Stimulated activated CD4-positive, alpha-beta T cell treated with anti-CD3 and anti-CD28 coated beads, Interleukin-12 subunit alpha, Interleukin-12 subunit beta, amount 100 ng/mL, for 24 hours (primary cell): ENCODE results near the gene CDKL5.

ENCODE experiments used
- DNase-seq, 2 experiments: peaks; one replicate each; pipeline ENCODE4 v3.0.0-alpha.2; 2020; ENCODE audit warnings: low read depth in 2 of 2

Gene CDKL5

DNA sequence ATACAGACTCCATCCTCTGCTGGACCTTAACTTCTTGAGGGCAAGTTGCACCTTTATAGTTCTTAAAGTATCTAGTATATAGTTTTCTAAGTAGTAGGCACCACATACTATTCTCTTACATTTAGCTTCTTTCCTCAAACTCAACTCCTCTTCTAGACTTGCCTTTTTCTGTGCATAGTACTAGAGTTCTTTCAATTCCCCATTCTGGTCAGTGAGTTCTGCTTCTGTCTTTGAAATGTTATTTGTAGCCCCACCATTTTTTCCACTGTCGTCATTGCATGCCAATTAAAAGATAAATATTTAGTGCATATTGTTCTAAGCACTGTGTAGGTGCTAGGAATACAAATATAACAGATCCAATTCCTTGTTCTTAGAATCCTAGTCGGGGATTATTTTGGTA, 31.6 kb downstream of the CDKL5 start:
- no peak for DNase-seq

DNA sequence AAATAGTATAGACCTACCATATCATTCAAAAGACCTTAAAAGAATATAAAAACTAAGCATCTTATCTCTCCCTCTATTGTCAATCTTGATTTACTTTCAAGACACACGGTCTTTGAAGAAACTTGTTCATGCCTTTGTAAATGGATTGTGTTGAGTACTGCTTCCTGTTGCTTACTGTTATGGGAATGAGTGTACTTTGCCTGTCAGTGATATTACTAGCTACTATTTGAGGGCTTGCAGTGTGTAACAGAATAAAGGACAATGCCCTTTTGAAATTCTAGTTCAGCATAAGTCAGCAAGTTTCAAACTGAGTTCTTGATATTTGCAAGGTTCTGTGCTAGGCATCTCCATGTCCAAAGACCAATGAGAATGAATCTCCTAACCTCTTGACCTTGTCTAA, 36.0 kb downstream of the CDKL5 start:
- no peak for DNase-seq

DNA sequence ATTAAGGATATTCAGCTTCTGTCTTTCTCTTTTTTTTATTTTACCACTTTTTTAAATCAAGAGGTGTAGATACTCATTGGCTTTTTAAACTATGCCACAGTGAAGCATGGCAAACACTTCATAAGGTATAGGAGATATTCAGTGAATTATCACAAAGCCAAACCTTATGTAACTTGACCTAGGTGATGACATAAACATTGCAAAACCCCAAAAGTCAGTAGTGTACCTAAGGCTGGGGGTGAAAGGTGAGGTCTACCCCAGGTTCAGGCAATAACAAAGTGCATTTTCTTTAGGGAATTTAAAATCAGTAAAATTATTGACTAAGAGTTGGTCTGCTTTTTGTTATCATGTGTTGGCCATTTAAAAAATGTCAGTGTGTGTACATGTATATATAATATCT, 39.1 kb downstream of the CDKL5 start:
- no peak for DNase-seq

DNA sequence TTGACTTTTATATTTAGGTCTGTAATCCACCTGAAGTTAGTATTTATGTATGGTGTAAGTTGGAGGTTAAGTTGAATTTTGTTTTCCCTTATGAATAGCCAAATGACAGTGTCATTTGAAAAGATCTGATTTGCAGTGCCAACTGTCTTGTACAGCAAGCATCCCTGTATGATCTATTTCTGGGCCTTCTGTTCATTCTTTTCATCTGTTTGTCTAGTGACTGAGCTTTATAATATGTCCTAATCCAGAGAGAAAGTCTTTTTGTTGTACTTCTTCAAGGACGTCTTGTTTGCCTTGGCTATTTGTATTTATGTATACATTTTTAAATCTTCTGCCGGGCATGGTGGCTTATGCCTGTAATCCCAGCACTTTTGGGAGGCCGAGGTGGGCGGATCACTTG, 39.6 kb downstream of the CDKL5 start:
- no peak for DNase-seq

DNA sequence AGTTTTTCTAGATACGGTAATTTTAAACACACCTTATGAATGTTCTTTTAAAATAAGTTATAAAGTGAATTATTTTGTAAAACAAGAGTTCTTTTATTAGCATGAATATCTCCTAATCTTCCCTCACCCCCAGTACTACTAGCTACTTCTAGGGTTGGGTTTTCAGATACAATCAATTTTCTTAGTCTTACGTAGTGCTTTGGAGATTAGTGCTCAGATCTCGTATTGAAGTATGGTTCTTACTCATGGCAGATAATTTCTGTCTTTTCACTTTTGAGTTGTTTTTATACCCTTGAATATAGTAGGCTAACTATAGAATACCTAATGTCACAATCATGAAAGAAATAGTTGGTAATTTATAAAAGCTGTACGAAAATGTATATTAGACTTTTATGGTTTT, 43.2 kb downstream of the CDKL5 start:
- no peak for DNase-seq

DNA sequence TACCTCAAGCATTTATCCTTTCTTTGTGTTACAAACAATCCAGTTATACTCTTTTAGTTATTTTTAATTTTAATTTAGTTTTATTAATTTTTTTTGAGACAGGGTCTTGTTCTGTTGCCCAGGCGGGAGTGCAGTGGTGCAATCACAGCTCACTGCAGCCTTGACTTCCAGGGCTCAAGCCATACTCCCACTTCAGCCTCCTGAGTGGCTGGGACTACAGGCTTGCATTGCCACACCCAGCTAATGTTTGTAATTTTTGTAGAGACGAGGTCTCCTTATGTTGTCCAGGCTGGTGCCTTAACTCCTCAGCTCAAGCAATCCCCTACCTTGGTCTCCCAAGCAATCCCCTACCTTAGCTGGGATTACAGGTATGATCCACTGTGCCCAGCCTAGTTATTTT, 45.9 kb downstream of the CDKL5 start:
- no peak for DNase-seq

DNA sequence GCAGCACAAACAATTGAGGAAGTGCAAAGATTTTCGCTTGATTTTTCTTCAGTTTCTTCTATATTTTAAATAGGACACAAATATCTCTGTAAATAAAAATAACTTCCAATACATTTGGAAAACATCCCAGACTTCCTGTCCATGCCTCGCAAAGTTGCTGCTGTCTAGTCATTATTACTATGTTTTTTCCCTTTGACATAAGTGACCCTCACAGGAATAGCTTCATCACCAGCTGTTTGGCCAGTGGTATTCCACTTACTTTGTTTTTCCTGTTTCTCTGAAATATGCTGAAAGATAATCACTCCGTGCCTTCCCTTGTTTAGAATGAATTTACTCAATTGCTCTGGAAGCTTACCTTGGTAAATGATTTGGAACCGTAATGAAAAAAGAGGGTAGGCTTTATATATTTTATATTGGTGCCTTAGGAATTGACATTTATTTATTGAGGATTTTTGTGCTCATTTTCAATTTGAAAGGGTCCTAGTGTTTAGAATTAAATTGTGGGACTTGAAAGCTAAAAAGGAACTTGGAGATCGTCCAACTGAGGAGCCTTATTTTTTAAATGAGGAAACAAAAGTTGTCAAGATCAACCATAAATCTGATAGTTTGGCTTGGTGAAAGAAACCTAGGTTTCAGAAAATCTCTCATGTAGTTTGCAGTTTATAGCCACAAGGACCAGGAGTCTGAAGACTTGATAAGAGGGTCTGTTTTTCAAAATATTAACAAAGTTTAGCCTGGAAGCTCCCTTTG, 65.6 kb downstream of the CDKL5 start:
- no peak for DNase-seq

DNA sequence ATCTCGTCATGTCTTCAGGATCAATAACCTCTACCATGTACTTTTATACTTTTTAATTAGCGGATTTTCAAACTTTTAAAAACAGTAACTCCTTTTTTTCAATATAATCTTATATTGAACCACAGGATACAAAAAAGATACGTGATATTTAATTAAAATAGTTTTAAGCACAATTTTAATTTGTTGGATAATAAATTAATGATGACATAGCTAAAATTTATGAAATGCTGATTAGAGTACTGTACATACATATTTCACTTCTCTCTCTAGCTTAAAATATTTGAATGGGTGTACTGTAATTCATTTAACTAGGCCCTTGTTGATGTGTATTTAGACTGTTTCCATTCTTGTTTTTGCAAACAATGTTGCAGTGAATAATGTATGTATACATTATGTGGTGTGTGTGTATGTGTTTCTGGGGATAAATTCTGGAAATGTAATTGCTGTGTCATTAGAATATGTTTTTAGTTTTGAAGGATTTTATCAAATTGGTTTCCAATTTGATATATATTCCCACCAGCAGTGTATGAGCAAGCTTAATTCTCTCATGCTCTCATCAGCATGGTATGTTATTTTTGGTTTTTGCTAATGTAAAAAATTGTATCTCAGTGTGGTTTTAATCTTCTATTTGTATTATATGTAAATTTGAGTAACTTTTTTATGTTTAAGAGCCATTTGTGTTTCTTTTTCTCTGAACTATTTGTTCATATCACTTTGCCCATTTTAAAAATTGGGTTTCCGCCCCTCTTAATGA, 66.4 kb downstream of the CDKL5 start:
- no peak for DNase-seq

DNA sequence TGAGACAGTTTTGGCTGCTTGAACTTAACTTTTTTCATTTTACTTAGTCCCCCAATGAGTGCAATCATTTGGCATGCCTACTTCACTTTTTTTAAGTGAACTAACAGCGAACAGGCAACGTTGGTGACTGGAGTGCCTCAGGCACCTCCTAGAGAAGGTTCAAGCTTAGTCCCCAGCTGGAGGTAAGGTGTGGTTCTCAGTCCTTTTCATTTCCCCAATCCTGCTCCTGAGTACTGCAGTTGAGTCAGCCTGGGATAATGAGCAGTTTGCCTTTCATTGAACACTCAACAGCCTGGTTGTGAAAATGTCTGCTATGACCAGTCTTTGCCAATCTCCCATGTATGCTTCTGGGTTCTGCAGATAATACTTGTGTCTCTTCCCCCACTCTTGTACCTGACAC, 109.5 kb downstream of the CDKL5 start:
- DNase-seq: no peak

DNA sequence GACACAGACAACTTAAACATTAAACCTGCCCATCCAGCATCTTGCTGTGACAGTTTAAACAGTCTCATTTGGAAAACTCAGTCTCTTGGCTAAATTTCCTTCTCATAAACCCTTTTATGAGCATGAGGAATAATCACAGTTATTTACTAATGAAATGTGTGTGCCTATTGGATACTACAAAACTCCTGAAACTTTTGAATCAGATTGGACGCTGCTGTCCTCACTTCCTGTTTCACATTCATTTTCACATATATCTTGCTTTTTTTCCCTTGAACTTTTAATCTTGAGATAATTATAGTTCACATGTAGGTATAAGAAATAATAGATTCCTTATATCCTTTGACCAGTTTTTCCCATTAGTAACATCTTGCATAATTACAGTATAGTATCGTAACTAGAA, 111.7 kb downstream of the CDKL5 start:
- no peak for DNase-seq

DNA sequence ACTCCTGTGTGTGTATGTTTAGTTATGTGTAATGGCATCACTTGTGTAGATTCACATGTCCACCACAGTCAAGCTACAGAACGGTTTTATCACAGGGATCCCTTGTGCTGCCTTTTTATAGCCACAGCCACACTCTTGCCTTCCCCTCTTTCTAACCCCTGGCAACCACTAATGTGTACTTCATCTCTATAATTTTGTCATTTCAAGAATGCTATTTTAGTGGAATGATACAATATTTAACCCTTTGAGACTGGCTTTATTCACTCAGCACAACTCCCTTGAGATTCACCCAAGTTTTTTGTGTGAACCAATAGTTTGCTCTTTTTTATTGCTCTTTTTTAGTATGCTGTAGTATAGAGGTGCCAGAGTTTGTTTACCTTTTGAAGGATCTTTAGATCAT, 112.1 kb downstream of the CDKL5 start:
- DNase-seq: no peak

DNA sequence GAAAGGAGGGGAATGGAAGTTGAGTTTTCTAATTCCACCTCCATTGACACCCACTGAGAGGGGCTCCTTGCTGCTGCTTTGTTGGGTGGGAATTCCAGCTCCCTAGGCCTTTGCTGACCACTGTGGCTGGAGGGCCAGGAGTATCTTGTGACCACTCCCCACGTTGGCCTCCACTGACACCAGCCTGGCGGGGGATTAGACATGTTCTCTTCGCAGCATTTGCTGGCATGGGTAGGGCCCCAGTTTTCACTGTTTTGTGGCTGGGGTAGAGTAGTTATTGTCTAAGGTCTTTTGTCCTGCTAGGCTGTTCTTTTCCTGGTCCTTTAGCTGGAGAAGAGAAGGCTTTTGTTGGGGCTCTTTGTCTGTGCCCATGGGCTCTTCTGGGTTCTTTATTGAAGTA, 116.7 kb downstream of the CDKL5 start:
- no peak for DNase-seq

DNA sequence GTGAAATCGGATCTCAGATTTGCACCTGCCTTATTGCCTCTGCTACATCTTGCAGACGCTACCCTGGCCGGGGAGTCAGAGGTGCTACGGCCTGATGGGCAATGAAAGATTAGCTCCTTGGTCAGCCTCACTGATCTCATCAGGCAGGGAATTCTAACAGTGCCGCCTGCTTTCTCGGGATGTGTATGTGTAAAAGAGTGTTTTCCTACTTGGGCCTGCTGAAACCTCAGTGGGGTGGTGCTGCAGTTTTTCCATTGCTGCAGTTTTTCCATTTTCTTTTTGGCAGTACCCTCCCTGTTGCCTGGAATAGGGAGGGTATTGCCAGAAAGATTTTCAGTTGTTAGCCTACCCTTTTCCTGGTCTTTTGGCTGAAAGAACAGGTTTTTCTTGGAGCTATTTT, 117.5 kb downstream of the CDKL5 start:
- no peak for DNase-seq

DNA sequence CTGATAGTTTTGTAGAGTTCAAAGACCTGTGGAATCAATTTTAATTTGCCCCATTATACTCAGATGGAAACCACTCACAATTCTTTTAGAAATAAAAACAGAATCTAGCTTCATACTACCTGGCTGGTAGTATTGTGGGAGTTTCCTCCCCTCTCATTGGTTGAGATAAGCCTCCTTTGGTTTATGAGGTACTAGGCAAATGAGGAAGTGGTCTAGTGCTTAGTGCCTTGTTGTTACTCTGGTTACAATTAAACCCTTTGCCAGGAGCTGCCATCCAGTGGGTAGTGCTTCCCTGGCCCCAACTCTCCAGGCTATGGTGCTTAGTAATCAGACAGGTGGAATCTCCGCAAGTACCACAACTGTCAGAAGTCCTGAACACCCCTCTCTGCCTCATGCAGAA, 118.3 kb downstream of the CDKL5 start:
- DNase-seq: no peak

DNA sequence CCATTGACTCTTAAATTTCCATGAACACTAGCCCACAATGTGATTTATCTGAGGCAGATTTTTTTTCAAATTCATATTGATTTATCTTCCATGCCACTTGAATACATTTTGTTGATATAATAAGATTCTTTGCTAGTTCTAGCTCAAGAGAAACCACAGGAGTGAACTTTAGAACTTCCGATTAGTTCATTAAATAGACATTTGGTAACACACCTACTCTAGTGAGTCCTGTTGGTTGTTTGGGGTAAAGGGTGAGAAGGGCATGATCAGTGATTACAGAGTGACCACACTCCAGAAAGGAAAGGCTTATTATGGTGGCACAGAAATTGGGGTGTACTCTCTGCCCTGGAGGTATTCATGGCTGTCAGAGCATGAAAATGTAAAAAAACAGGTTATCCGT, 120.4 kb downstream of the CDKL5 start:
- no peak for DNase-seq

DNA sequence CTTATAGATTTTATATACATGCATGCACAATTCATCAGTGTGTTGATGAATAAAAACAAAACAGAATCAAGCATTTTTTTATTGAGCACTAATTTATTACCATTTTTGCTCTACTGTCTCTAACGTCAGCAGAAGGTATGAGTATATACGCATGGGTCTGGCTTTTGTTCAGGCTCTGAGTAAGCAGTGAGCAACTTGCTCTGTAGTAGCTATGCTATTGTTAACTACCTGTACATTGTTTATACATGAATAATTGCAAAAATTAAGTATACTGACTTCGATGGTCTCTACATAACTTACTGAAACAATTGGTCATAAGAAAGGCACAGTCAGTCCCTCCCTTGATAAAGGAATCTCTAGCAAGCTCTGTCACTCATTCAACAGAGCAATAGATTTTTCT, 123.6 kb downstream of the CDKL5 start:
- DNase-seq: no peak

DNA sequence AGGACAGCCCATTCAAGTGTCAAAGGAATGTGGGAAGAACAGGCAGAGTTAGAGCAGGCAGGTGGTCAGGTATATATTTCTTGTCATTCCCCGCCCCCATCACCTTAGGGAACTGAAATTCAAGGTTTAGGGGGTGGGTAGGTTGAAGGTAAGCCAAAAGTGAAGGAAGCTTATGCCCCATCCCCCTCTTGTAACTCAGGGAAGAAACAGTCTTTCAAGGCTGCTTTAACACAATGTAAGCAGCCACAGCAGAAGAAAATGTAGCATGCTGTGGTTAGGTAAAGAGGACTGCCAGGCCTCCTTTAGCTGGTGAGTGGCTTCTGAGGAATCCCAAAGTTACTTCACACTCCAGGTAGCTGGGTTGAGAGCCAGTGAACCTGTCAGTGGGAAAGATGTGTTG, 124.2 kb downstream of the CDKL5 start:
- no peak for DNase-seq

DNA sequence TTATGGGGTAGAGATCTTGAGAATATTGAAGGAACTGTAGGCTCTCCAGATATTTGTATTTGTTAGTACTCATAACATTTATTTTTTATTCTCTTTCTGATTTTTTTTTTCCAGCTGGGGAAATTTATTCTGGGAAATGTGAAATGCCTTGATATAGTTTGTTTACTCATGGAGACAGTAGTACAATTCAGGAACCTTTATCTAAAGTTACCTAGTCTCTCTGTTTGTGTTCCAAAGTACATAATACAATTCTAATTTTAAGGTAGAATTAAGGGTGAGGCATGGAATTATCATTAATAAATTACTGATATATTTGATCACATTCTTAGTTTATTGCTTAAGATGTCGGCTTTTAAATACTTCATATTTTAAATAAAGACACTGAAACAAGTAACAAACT, 132.5 kb downstream of the CDKL5 start:
- DNase-seq: no peak

DNA sequence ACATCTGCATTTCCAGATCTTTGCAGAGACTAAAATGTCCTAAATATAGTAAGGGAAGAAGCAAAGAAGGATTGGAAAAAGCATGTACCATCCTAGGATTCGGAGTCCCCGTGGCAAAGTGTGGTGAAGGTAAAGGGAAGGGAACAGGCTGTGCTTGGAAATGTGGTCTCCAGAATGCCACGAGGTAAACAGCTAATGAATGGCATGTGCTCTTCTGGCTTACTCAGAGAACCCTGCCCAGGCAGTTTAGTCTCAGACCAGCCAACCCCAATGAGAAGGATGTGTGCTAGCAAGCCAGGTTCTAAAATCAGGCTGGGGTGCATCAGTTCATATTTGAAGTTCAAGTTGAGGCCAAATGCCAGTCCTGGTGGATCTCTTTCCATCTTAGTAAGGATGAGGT, 133.4 kb downstream of the CDKL5 start:
- DNase-seq: no peak

DNA sequence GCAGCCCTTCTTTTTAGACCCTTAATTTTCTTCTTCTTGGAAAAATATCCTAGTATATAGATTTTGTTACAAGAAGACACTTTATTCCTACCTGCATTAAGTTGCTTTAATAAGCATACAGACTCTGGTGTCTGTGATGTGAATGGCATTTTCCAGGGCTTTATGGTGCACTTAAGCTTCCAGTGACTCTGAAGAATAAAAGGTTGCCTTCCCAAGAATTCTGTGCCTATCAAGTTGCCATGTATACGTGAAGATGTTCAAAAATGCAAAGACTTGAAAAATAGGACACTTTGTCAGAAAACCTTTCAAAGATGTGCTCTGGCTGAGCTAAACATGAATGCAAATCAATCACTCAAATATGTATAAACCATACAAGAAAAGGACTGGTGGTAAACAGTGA, 135.6 kb downstream of the CDKL5 start:
- DNase-seq: no peak

DNA sequence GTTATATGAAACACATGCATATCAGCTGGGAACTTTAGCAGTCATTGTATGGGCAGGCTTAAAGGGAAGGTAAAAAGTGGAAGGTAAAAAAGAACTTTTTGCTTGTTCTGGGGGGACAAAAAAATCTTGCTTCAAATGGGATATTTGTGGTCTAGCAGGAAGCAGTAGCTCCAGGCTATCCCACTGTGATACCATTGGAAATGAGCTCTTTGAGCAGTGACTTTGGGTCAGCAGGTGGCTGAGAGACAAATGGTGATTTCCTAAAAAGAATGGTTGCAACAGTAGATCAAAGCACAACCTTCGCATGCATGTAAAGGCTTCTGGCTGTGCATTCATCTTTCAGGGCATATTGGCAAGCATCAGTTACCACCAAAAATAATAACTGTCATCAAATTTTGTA, 140.3 kb downstream of the CDKL5 start:
- no peak for DNase-seq

DNA sequence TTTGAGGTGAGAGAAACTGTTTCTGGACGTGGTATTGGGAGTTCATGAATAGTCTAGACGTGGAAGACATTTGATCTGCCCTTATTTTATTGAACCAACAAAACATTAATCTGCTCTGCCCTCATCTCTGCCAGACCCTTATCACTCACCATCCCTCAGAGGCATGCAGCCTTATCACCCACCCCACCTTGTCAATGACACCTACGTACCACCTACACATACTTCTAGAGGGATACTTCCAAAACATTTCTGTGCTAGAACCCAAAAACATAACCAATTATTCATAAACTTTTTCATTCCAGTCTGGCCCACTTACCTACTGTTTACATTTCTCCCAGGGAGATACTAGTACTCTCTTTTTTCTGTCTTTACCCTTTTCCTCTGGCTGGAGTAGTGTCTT, 141.3 kb downstream of the CDKL5 start:
- DNase-seq: no peak

DNA sequence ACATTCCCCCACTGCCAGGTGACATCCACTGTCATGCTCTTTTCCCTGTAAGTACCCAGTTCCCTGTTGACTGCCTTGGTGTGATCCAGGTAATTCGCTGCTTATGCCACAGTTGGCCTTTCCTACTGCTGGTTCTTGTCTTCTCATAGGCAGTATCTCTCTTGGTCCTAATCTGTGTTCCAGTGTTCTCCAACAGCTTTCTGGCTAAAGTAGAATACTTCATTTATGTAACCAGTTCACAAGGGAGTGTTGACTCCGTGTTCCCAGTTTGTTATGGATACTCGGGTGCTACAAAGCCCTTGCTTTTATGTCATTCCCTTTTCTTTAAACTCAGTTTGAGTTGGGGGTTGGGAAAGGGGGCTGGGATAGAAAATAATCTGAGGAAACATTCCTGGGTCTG, 148.1 kb downstream of the CDKL5 start:
- no peak for DNase-seq

DNA sequence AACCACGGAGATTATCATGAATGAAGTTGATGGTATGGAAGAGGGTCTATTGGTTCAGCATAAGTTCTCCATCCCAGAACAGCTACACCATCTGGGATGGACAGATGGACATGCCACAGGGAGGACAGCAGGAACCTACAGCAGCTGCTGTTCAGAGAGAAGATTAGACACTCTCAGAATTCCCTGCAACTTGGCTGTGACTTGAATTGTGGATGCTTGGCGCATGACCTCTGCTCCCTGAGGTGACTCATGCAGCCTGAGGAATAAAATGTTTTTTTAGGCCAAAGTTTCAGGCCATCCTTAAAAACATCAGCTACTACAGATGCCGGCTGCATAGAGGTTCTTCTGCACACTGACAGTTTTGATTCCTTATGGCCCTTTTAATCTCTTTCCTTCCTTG, 149.2 kb downstream of the CDKL5 start:
- DNase-seq: no peak
